ENCODE data around the gene CEP44.

DNA sequence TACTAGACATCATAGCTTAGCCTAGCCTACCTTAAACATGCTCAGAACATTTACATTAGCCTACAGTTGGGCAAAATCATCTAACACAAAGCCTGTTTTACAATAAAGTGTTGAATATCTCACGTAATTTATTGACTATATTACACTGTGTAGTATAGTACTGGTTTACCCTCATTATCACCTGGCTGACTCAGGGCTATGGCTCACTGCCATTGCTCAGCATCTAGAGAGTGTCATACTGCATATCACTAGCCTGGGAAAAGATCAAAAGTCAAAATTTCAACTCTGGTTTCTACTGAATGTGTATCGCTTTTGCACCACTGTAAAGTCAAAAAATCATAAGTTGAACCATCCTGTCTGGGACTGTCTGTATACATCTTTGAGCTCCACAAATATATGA, 78.6 kb downstream of the CEP44 start:
- TF ChIP-seq YY1 (IDR thresholded peaks at IDR 0.05; ENCODE audit: insufficient read depth, insufficient read length) (no peak), SUZ12 (IDR thresholded peaks at IDR 0.05; ENCODE audit: extremely low read depth, insufficient read depth, insufficient read length) (no peak)

All from NT2/D1 (cell line).